NCI-H446 treated with DMSO at 0.1 percent for 48 hours (cell line): ENCODE results near the gene PLCB1.
"Not testable (repeated sequence)": the region's sequence is repeated elsewhere in the genome, so short reads cannot be mapped to it uniquely, and the experiment has no call there.

Source experiments
- DNase-seq: peaks from one replicate; lab custom pipeline; 2025; lab: John Stamatoyannopoulos, UW

The PLCB1 gene

DNA sequence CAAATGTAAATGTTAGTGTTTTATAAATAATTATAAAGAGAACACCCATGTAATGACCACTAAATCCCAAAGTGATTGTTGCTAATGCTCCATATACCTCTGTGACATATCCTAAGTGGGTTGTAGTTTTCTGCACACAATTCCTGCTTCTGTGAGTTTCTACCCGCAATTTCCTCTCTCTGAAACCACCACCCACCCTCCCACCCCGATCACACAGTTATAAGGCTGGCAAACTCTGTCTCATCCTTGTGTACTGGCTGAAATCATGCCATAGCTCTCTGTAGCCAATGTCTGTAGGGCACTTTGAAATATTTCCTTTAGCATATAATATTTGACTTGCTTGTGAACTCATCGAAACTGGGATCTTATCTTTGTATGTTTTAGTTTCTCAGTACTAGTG, 236.6 kb downstream of the PLCB1 start:
- DNase-seq = no peak

DNA sequence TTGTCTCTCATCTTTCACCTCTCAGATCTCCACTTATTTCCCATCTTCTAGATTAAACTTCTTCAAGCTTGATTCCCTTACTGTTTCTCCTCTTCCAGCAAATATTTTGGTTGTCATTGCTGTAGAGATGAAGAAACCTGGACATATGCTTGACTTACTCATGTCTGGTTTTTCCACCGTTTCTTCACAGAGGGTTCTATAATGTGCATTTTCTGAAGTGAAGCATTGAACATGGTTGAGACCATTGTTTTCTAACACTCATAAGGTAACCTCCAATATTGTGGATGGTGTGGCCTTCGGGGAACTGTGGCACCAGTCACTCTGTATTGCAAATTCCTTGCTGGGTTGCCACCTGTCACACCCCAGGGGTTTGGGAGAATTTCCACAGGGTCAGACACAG, 237.2 kb downstream of the PLCB1 start:
- no peak for DNase-seq

DNA sequence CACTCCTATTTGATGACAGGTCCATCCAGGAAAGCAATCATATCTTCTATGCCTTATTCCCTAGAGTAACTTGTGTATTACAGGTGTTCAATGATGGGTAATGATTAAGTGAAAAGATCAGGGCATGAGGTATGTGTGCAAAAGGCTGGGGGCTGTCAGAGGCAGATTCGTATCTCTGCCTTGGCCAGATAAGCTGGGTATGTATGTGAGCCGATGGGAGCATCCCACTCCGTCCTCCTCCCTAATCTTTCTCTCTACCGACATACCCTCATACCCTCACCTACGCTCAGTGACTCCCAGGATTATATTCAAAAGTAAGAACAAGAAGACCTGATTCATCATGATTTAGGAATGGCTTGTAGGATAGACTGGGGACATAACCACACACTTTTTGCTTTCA, 238.7 kb downstream of the PLCB1 start:
- no peak for DNase-seq

DNA sequence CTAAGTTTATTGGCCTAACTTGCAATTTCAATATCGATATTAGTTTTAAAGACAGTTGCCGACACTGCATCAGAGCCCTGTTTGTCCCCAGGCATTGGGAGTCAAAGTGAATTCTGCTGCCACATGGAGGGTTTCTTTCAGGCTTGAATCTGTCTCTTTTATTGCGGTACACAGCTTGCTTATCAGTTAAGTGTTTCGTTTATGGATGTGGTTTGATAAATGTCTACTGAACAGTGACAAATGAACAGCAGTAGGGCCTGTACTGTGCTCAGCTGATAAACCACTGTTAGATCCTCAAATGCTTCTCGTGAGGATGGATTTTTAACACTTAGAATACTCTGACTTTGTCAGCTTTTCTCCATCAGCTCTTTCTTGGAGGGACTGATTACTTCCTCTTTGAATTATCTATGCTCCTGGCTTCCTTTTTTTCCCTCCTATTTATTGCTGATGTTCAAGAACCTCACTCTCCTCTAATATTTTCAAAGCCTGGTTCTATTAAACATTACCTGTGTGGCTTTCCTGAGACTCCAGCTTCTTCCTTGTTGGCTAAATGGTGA, 240.8 kb downstream of the PLCB1 start:
- DNase-seq = no peak

DNA sequence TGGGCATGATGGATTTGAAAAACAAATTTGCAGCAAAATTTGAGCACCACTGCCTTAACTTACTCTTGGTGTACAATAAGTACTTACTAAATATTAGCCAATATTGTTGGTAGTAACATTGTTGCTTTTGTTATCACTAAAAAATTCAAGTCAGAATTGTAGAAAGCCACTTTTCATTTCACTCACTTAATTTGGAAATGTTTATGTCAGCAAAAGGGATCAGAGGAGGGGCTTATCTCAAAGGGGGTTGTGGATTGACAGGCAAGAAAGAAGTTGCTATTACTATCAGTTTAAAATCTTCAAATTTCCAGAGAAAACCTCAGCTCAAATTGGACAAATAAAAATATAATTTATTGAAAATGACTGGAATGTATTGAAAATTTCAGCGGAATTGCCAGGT, 241.5 kb downstream of the PLCB1 start:
- DNase-seq = no peak

DNA sequence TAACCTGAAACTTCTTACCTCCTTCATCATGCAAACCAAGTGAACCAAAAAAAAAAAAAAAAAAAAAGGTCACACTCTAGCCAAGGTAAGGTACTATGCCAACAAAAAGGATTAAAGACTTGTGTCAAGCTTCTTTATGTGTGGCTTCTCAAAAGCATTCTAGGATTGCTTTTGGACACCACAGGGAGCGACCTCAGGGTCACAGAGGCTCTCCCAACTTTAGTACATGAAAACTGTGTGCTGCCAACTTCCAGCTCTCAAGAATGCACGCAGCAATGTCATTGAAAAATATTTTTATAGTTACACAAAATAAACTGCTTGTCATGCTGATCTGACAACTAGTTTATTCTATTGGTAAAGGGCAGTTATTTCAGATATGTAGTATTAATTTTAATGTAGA, 243.8 kb downstream of the PLCB1 start:
- DNase-seq = no peak

DNA sequence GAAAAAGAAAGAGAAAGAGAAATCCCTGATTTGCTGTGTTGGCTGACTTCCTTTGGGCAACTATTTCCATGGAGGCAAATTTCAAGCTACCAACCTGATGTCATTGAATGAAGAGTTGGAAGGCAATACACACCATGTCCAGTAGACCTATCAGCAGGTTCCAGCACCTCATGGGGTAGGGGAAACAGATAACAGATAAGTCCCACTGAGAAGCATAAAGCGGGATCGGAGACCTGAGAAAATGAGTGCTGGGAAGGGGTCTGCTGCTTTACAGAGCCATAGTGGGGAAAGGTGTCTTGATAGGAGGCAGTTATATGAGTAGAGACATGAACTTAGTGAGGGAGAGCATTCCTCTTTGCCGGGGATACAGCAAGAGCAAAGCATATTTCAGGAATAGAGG, 244.9 kb downstream of the PLCB1 start:
- DNase-seq = no peak

DNA sequence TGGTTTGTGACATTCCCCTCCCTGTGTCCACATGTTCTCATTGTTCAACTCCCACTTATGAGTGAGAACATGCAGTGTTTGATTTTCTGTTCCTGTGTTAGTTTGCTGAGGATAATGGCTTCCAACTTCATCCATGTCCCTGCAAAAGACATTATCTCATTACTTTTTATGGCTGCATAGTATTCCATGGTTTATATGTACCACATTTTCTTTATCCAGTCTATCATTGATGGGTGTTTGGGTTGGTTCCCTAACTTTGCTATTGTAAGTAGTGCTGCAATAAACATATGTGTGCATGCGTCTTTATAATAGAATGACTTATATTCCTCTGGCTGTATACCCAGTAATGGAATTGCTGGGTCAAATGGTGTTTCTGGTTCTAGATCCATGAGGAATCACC, 247.1 kb downstream of the PLCB1 start:
- not testable (repeated sequence) for DNase-seq

DNA sequence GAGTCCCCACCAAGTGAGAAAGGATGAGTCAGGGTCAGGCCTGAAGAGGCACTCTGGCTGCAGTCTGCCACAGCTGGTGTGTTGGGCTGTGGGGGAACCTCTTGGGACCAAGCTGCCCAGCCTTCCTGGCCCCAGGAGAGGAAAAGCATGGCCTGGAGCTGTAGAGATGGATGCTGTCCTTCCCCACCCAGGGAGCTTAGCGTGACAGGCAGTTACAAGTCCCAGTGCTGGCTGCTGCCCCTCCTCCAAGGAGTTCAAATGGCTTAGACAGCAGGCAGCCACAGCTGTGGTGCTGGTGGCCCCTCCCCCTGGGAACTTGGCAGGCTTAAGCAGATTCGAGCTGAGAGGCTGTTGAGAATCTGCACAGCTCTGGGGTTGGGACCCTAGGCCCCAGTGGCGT, 253.2 kb downstream of the PLCB1 start:
- peak; percentile 61 for DNase-seq

DNA sequence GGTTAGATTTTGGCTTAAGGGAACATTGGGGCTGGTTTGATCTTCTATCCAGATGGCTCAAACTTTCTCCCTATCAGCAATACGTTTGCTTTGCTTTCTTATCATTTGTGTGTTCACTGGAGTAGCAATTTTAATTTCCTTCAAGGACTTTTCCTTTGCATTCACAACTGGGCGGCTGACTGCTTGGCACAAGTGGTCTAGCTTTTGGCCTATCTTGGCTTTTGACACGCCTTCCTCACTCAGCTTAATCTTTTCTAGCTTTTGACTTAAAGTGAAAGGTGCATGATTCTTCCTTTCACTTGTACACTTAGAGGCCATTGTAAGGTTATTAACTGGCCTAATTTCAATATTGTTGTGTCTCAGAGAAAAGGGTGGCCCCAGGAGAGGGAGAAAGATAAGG, 254.9 kb downstream of the PLCB1 start:
- no peak for DNase-seq

DNA sequence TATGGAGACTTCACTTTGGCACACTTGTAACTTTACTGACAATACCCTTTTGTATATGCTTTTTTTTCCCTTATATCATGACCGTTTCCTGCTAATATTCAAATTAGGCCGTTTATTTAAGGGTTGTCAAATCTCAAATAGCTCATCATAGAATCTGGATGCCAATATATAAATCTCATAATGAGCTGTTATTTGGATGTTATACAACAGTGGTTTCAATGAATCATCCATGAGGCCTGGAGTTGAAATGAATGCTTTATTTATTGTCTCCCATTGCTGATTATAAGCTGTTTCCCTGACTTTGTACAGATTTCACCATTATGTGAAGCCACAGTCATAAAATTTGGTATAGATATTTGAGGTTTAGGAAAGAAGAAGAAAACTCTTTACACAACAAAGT, 256.1 kb downstream of the PLCB1 start:
- DNase-seq = peak; percentile 38

DNA sequence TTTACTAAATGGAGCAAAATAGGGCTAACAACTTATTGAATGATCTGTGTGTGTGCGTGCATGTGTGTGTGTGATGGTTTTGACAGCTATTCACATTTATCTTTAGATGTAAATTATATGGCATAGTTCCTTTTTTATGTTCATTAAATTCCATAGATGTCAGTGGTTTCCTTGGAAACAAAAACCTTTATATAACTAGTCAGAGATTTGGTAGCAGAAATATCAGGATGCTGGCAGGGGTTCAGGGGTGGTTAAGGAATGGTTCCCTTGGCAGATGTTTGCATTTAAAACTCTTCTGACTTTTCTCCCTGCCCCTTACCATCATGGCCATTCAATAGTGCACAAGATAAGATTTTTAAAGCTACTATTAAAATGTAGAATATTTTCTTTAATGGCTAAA, 256.6 kb downstream of the PLCB1 start:
- DNase-seq = peak; percentile 35

DNA sequence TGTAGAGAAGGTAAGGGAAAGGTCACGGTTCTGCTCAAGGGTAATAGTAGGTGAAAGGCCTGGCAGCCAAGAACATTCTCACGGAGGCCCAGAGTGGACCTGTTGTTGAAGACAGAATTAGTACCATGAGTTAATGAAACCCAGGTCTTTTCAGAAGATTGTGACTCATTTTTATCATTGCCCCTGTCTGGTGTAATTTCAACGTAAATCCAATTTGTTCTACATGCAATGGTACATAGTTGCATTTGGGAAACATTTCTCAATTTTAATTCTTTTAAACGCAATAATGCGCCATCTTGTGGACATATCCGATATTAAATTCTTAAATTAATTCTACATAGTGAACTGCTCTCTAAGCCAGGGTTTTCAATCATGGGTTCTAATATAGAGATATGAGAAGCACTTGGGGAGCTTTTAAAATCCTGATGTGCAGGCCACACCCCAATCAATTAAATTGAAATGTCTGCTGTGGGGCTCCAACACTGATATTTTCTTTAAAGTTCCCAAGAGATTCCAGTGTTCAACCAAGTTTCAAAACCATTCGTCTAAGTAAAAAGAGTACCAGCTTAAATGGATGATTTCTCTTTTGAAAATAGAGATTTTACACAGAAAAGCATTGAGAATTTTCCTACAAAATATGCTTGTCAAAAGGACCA, 257.4 kb downstream of the PLCB1 start:
- peak; percentile 74 for DNase-seq

DNA sequence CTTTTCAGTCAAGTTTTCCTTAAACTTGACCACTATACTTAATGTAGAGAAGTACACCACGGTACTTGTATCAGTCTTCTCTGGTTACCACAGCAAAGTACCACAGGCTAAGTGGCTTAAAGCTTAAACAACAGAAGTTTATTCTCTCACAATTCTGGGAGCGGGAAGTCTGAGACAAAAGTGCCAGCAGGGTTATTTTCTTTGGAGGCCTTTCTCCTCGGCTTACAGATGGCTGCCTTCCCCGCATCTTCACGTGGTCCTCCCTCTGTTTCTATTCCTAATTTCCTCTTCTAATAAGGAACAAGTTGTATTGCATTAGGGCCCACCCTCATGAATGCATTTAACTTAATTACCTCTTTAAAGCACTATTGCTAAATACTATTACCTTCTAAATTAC, 258.0 kb downstream of the PLCB1 start:
- no peak for DNase-seq

DNA sequence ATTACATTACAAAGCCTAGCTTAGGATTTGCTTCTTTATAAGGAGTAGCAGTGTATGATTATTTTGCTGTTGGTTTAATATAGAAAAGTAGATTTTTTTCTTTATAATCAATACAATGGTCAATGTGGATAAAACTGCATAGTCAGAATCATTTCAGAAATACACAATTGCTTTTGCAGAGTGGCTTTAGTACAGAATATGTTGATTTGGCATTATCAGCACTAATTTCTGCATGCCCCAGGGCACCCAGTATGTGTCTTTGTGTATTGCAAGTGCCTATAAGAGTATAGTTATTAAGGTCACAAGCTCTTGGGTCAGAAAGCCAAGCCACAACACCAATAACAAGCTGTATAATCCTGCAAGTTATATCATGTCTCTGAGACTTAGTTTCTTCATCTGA, 258.4 kb downstream of the PLCB1 start:
- DNase-seq = no peak

DNA sequence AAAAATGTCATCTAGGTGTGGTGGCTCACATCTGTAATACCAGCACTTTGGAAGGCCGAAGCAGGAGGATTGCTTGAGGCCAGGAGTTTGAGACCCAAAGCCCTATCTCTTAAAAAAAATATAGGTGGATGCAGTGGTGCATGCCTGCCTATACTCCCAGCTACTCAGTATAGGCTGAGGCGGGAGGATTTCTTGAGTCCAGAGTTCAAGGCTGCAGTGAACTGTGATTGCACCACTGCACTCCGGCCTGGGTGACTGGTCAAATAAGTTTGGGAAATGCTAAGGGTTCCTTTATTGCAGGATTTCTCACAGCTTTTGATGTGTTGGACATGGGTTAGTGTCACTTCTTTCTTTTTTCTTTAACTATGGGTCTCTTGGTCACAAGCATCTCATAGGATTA, 261.3 kb downstream of the PLCB1 start:
- no peak for DNase-seq

DNA sequence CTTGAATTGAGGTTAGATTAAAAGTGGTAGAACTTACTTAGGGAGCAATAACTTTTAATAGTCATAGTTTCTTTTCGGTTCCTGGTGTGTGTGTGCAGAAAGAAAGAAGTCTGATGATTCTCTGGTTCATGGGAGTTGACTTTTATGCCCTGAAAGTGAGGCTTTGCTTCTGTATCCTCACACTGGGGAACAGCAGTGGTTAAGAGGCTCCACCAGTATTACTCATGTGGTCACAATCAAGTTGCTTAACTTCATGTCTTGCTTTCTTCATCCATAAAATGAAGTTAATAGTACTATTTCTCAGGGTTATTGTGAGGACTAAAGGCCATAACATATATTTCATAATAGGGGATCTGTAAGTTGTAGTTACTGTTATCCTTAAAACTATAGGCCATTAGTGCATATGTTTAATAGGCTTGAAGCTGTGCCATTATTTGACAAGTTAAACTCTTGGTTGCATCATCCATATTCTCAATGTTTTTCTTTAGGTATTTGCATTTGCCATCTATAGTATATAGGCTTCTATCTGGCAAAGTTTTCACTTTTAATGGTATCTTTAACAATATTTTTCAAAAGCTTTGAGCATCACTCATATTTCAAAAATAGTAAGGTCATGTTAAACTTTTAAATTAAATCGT, 262.4 kb downstream of the PLCB1 start:
- no peak for DNase-seq

DNA sequence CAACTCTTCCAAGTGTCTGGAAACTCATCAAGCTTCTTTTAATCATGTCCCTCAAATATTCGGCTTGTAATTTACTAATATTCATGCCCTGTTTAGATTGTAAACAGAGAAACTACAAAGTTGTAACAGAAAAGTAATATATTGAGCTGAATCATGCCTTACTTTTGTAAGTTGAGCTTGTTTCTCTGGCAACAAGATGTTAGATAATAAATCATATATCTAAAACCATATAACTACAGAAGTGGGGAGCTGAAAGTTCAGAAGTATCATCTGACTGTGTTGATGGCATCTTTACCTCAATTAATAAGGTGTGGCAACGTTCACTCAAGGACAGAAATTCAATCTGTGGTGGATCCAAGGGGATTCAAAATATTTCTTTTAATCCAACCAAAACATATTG, 263.9 kb downstream of the PLCB1 start:
- DNase-seq = no peak

DNA sequence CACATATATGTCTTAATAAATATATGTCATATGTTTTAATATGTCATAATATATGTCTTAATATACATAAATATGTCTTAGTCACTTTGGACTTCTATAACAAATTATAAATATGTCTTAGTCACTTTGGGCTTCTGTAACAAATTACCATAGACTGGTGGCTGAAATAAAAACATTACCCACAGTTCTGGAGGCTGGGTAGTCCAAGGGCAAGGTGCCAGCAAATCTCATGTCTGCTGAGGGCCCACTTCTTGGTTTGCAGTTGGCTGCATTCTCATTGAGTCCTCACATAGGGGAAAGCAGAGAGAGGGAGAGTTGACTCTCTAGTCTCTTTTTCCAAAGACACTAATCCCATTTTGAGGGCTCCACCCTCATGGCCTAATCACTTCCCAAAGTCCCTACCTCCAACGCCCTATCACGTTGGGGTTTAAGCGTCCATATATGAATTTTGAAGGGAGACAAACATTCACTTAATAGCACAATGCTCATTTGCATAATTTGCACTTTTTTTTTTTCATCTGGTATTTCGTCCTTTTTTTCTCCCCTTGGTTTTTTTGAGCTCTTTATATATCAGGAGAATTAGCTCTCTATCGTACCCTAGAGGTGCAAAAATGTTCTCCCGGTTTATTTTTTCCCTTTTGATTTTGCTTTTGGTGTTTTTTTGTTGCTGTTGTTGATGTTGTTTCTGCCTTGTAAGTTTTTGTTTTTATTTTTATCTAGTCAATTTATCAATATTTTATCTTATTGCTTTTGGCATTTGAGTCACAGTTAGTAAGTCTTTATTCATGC, 266.4 kb downstream of the PLCB1 start:
- DNase-seq = no peak

DNA sequence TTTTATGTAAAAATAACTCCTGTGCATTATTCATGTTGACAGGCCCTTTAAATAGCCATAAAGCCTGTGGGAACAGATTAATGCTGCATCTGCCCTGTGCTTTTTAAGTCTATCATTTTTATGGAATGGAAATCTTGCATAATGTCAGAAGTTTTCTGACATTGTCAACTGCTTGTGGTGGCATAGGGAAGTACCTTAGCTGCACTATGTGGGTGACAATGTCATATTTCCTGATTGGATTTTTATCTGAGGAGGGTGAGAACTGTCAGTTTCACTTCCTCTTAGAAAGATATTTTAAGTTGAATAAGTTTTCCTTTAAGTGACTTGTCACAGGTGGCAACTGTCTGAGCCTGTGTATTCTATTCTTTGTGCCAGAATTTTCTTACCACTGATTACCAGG, 267.9 kb downstream of the PLCB1 start:
- no peak for DNase-seq

DNA sequence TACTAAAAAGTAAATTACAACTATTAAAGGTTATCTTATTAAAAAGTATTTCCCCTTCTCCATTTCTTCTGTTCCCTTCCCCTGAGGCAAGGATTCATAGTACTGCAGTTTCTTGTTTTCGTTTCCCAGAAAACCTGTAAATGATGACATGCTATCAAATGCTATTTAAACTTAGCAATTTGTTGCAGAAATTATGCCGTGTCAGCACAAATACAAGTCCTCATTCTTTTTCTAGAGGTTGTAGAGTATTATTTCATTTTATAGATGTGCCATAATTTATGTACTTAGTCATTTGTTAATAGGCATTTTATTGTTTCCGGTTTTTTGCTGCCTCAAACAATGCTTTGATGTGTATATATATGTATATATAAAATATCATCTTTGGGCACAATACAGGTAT, 268.4 kb downstream of the PLCB1 start:
- DNase-seq = no peak

DNA sequence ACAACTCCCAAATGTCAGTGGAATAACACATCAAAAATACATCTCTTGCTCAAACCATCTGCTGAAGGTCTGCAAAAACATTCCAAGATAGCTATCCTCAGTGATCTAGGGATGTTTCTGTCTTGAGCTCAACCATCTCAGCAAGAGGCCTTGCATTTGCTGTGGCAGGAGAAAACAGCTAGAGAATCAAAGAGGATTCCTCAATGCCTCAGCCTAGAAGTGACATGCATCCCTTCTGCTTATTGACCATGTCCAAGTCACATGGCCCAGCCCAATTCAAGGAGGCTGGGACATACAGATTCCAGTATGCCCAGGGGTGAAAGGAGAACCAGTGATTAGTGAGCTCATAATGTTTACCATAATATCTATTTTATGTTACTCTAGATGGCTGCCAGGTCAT, 269.5 kb downstream of the PLCB1 start:
- no peak for DNase-seq

DNA sequence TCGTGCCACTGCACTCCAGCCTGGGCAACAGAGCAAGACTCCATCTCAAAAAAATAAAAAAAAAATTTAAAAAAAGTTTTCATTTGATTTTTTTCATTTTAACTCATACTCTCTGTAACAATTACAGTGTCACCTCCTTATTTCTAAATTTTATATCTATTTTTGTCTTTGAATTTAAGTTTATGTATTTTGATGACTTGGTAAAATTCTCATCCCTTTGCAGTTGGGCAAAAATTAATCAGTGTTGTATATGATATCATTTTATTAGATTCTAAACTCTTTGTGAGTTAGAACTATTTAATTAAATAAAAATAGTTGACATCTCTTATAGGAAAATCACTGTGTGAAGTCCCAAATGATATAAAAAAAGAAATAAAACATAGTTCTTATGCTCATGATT, 270.7 kb downstream of the PLCB1 start:
- DNase-seq = no peak
